GM21367 (cell line): Measurements from ENCODE around the gene BRD7.
A peak's percentile ranks its signal among the peaks of the same experiment; 100 is the strongest.

Experiments used
- ATAC-seq: cut with Tn5 transposase; IDR thresholded peaks from one replicate; pipeline ENCODE4 v1.9.1; 2021; ENCODE audit not compliant: unreplicated experiment

BRD7 gene

DNA sequence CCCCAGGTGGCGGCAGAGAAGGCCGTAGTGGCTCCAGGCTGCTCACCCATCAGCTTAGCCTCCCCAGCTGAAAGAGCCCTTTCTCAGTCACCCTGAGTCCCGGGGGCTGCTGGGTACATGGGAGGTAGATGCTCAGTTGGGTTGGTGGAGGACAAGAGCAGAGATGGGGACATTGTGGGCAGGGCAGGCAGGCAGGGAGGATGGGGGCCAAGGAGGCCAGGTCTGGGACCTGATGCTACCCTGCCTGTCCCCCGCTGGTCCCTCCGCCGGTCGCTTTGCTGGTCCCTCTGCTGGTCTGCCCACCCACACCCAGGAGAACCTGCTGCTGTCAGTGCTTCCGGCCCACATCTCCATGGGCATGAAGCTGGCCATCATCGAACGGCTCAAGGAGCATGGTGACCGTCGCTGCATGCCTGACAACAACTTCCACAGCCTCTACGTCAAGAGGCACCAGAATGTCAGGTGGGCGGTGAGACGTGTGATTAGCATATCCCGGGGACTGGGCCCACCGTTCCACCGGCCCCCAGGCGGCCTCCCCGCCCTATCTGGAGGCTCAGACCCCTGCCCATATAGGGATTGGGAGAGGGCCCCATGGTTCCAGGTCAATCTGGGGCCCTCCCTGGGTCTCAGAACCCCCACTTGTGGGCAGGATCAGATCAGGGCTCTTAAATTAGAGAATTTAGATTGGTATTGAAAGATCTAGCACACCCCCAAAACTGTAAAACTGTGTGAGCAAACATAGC lies 75.6 kb downstream of the BRD7 start:
- no peak for ATAC-seq

DNA sequence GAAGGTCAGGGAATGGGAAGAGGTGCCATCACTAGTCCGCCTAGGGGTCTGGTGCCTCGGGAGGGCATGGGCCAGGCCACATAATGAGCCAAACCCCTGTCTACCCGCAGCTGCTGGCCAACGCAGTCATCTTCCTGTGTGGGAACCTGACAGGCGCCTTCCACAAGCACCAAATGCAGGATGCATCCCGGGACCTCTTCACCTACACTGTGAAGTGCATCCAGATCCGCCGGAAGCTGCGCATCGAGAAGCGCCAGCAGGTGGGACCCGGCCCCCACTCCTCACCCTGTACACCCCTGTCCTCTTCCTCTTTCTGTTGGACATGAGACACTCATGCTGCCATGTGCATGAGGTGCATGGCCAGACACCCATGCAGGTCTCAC lies 76.2 kb downstream of the BRD7 start:
- no peak for ATAC-seq

DNA sequence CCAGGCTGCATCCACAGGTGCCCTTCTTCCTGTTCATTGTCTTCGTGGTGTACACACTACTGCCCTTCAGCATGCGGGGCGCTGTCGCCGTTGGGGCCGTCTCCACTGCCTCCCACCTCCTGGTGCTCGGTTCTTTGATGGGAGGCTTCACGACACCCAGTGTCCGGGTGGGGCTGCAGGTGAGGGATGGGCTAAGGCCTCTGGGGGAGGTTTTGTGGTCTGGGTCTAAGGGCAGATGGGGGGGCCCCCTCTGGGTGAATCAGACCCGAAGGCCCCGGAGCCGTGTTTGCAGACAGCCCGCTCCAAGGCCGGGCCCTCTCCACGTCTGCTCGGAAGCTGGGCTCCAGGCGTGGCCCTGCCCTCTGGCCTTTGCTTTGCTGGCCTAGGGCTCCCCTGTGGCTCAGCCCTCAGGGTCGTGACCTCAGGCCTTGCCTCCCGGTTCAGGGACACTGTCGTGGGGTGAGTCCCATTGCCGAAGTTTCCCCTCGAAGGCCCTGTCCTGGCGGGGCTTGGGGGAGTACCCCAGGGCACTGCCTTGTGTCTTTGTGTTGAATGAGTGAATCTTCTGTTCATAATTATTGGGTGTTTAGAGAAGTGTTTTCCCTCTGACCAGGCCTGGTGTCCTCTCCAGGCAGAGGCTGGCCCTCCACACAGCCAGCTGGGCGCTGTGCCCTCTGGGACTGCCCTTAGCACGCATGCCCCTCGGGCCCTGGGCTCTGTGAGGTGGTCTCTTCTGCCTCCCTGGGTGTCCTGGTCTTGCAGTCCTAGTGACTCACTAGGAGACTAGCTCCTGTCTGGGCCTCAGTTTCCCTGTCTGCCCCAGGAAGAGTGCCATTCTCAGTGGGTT lies 76.8 kb downstream of the BRD7 start:
- no peak for ATAC-seq

DNA sequence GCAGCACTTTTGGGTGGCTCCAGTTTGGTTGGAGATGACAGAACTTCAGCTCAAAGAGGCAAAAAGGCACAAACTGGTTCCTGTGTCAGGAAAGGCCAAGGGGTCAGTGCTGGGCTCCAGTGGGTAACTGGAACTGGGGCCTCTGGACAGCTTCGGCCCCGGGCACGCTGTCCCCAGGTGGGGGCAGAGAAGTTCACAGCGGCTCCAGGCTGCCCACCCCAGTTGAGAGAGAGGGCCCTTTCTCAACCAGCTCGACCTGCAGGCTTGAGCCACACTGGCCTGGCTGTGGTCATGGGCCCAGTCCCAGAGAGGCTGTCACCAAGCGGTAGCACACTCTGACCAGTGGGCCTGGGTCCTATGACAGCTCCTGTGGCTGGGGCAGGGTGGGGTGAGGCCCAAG lies 77.9 kb downstream of the BRD7 start:
- ATAC-seq: no peak

DNA sequence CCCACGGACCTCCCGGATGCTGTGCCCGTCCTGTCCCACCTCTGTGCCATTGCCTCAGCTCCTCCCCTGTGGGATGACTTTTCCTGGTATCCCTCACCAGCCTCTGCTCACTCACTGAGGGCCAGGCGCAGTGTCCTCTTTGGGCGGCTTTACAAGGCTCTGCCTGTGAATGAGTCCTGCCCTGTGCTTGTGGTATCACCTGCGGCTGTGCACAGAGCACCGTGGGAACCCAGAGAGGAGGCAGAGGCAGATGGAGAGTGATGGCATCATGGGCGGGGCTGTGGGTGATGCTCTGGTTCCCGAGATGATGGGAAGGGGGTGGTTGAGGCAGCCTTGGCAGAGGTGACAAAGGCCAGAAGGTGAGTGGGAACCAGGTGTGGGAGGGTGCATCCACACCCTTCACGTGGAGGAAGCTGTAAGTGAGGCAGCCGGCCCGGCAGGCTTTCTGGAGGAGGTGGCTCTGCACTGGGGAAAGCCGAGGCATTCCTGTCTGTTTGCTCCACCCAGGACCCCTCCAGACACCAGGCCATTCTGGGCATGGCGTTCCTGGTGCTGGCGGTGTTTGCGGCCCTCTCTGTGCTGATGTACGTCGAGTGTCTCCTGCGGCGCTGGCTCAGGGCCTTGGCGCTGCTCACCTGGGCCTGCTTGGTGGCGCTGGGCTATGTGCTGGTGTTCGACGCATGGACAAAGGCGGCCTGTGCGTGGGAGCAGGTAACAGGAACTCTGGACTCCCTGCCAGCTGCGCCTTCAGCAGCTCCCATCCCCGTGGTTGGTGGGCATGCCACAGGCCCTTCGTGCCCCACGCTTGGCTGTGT lies 78.6 kb downstream of the BRD7 start:
- no peak for ATAC-seq

DNA sequence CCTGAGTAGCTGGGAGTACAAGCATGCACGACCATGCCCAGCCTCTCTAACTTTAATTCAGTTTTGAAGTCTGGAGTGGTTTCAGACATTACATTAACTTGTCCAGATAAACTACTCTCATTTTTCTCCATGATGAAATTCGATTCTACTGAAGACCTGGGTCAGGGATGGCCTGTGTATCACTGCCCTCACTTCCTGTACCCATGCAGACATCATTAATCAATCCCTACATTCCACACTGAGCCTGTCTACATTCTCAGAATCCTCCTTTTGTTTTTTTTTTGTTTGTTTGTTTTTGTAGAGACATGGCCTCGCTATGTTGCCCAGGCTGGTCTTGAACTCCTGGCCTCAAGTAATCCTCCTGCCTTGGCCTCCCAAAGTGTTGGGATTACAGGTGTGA lies 79.9 kb downstream of the BRD7 start:
- no peak for ATAC-seq

DNA sequence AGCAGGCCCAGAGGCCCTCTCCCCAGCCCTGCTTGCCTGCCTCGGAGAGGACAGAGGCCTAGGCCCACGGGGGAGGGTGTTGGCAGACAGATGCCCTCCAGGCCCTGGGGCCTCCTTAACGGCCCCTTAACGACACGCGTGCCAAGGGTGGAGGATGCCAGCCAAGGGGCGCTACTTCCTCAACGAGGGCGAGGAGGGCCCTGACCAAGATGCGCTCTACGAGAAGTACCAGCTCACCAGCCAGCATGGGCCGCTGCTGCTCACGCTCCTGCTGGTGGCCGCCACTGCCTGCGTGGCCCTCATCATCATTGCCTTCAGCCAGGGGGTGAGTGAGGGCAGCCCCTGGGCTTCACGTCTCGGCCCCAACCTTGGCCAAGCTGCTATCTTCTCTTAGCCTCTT lies 80.8 kb downstream of the BRD7 start:
- ATAC-seq: no peak

DNA sequence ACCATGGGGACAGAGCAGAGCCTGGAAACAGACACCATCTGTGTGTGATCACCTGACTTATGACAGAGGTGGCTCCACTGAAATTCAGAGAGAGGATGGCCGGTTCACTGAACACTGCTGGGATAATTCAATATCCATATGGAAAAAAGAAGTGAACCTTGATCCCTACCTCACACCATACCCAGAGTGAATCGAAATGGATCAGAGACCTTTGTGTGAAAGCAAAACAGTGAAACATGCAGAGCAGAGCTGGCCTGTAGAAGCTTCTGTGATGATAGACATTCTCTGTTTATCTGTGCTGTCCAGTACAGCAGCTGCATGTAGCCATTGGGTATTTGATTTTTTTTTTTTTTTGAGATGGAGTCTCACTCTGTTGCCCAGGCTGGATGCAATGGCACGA lies 82.1 kb downstream of the BRD7 start:
- ATAC-seq: no peak

DNA sequence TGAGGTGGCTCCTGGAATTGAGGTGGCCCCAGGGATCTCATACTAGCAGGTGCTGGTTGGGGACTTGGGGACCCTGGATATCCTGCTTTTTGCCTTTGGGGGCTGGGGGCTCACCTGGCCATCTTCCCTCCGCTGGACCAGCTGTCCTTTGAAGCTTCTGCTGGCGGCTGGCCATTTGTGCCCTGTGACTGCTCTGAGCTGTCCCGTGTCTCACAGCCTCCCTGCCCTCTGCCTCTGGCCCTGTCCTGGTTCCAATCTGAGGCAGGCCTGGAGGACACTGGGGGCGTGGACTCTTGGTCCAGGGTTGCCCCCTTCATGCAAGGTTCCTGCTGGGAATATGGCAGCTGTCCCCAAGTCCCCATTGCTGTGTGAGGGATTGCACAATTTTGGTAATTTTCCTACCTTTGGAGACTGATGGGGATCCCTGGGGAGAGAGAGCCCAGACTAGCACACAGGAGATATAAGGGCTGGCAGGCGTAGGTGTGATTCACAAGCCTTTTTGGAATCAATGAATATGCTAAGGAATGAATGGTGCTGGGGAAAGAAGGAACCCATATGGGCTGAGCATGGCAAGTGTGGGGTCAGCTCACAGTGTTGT lies 83.3 kb downstream of the BRD7 start:
- no peak for ATAC-seq

DNA sequence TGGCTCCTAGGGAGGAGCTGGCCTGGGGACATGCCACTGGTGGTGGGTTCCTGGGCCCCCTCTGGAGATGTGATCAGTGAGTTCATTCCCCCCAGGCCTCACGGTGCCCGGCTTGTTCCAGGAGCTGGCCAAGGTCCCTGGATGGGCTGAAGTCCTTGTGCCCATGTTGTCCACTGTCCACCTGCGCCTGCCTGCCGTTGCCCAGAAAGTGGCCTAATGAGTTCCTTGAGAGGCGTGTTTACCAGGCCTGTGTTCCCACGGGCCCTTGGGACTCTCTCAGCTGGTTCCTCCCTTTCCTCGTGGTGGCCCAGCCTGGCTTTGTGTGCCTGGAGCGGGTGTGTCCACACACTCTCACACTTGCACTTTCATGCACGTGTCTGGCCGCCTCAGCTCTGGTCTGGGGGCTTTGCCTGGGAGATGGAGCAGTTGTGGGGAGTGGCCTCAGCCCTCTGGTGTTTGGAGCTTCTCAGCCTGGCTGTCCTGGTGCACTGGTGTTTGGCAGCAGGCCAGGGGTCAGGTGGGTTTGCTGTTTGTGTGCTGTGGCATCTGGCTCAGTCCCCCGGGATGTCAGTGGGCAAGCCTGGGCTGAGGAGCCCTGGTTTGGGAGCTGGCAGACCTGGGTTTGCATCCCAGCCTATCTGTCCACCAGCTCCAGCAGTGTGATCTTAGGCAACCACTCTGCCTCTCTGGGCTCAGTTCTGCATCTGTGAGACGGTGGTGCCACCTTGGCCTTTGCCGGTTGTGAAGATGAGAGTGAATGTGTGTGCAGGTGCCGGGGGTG lies 84.5 kb downstream of the BRD7 start:
- no peak for ATAC-seq

DNA sequence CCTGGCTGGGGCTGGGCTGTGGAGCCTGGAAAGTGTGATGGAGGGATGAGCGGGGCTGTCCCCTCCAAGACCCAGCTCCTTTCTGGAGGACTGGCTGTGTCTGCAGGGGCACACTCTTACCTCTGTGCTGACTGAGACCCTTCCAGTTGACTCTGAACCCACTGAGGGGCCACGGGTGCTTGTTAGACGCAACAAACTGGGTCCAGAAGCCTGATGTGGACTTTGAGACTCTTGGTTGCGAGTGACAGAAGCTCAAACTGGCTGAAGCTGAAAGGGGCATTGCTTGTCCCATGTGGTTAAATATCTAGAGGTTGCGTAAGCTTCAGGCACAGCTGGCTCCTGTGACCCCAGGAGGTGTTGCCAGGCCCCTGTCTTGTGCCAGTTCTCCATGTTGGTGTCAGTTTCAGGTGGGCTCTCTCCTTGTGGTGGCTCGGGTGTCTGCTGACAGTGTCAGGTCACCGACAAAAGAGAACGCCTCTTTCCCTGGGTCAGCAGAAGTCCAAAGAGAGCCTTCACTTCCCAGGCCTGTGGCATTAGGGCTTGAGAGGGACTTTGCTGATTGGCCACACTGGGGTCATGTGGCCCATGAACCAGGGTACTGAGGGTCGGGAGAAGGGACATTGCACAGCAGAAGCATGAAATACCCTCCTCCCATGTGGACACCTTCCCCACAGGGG lies 85.7 kb downstream of the BRD7 start:
- no peak for ATAC-seq

DNA sequence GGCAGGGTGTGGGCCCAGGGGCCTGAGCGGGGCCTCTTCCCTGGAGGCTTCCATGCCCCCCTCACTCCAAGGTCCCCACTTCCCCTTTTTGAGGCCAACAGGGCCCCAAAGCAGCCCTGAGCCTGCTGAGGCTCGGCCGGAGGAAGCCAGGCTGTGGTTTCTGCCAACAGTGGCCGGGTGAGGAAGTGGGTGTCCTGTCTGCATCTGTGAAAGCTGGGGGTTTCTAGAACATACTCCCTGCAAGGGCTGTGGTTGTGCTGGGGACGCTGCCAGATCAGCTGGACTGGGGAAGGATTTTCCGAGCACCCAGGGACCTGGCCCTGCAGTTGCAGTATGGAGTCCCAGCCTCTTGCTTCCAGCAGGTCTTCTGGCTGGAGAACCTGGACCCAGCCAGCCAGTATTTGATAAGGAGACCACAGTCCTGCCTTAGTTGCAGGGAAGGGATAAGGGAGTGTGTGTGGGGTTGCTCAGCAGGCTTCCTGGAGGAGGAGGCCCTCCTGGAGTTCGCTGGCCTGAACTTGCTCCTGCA lies 86.7 kb downstream of the BRD7 start:
- peak; percentile 82 for ATAC-seq

DNA sequence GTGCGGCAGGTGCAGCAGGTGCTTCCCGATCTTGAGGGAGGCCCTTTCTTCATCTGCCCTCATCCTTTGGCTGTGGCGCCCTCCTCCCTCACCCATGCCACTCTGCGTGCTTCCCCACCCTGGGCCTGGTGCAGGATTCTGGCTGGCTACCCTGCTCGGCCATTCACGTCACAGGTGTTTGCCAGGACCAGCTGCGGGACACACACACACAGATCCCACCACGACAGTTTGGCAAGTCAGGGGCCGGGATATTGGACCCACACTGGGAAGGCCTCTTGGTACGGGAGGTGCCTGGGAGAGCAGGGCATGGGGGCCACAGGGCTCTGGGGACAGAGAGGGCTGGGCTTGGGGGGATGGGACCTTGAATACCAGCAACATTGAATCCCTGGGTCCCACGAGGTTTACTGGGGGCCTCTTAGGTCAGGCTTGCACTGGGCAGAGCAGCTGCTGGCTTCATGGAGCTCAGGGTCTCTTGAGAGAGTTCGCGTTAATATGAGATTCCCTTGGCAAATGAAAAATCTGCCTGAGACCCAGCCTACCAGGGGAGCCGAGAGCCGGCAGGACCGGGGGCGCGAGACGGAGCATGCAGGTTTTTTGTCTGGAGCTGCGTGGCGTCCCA lies 87.3 kb downstream of the BRD7 start:
- ATAC-seq: no peak

DNA sequence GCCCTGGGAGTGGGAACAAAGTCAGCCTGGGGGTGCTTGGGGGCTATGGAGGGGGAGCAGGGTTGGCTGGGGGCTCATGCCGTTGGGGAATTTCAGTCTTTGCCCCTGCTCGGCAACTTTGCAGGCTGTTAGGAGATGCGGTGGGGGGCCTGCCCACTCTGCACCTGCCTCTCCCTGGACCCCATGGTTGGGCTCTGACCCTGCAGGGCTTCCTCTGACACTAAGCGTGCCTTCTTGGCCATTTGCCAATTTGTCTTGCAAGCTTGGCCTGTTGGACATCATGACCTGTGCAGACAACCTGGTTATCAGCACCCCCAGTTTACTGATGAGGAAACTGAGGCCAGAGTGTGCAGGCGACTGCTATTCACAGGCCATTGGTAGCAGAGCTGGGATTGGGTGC lies 87.9 kb downstream of the BRD7 start:
- ATAC-seq: no peak

DNA sequence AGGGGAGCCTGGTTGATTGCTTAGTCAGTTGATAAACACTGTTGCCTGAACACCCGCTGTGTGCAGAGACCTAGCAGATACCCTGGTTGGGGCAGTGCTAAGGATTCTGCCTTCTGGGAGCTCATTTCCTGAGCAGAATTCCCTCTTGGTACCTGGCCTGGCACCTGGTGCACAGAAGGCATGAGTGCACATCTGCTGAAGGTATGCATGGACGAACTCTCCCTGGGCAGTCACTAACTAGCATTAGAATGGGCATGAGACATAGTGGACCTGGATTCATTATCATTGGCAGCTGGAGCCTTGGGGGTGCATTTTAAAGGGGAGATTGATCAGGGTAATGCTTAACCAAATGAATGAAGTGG lies 89.3 kb downstream of the BRD7 start:
- no peak for ATAC-seq

DNA sequence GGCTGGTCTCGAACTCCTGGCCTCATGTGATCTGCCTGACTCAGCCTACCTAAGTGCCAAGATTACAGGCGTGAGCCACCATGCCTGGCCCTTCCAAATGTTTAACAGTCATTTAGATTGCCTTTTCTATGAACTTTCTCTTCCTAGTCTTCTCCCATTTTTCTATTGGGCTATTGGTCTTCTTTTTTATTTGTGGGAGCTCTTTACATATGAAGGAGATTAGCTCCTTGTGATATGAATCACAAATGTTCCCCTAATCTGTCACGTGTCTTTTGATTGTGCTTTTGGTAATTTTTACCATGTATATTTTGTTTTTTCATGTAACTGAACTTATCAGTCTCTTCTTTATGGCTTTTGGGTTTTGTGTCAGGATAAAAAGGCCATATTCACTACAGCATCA lies 90.5 kb downstream of the BRD7 start:
- no peak for ATAC-seq

DNA sequence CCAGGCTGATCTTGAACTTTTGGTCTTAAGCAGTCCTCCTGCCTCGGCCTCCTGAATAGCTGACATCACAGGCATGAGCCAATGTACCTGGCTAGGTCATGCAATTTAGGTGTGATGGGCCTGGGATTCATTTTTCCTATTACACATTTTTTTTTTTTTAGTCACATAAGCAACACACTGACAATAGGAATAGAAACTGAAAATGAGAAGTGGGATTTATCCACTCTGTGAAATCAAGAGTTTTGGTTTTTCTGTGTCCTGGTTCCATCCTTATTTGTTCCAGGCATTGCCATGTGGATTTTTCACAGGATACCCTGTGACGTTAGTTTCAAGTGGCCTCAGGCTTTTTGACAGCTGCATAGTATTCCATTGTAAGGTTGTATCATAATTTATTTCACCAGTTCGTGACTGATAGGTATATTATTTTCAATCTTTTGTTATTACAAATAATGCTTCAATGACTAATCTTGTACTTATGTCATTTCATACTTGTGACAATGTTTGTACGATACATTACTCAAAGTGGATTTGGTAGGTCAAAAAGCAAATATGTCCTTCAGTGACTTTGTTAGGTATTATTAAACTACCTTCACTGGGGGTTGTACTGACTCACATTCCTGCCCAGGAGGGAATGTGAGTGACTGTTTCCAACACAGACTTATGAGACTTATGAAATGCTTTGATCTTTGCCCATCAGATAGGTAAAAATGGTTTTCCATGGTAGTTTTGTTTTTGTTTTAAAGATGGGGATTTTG lies 91.8 kb downstream of the BRD7 start:
- no peak for ATAC-seq

DNA sequence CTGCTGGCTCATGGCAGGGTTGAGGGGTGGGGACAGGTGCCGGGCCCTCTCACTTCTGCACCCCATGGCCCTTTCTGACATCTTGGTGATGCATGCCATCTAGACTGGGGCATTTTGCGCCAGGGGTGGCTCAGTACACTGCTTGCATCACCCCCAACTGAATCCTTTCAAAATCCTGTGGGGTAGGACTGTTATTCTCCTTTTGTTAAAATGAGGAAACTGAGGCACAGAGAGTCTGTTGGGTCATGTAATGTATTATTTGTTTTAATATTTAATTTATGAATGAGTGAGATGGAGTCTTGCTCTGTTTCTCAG lies 92.5 kb downstream of the BRD7 start:
- no peak for ATAC-seq
